WTC11 (cell line): ENCODE results near the gene FHOD3. TPM values are rescaled to one million over a fixed set of nuclear protein-coding genes. Genes with fewer than 3 reads are reported as not detected.

ENCODE experiments used
- ATAC-seq: fragments of 200-7000 bp; cut with Tn5 transposase; 2 replicates; pipeline ENCODE4 v1.10.0; 2021; ENCODE audit warnings: mild to moderate bottlenecking, moderate library complexity
- CTCF ChIA-PET: fragments of 300-600 bp; sonication (Branson Sonifier 250); formaldehyde crosslinking; loops from one replicate; lab custom pipeline; 2021; ENCODE audit warnings: antibody characterized with exemption; lab: Charles Lee
- POLR2A ChIA-PET: fragments of 350-600 bp; sonication (Branson Sonifier 250); formaldehyde crosslinking; loops from one replicate; lab custom pipeline; 2021; ENCODE audit warnings: antibody characterized with exemption; lab: Charles Lee
- DNase-seq: peaks from one replicate; pipeline ENCODE4 v3.0.0; 2021; ENCODE audit warnings: low spot score
- H3K27ac Mint-ChIP-seq: 2 replicates; pipeline ENCODE4 v1.8.0; 2021; ENCODE audit warnings: mixed read lengths
- H3K27me3 Mint-ChIP-seq: 2 replicates; pipeline ENCODE4 v1.8.0; 2021; ENCODE audit warnings: low read depth, mild to moderate bottlenecking, moderate library complexity, mixed read lengths
- H3K36me3 Mint-ChIP-seq: 2 replicates; pipeline ENCODE4 v1.8.0; 2021; ENCODE audit warnings: mixed read lengths
- H3K4me1 Mint-ChIP-seq: 2 replicates; pipeline ENCODE4 v1.8.0; 2022; ENCODE audit warnings: mixed read lengths
- H3K4me3 Mint-ChIP-seq: 2 replicates; pipeline ENCODE4 v1.8.0; 2021; ENCODE audit warnings: mild to moderate bottlenecking, moderate library complexity, mixed read lengths
- H3K9me3 Mint-ChIP-seq: 2 replicates; pipeline ENCODE4 v1.8.0; 2021; ENCODE audit warnings: mixed read lengths
- ATF1 ChIP-seq: sonication (generic); formaldehyde crosslinking; IDR thresholded peaks from 2 replicates; pipeline ENCODE4 v1.8.1; 2023; ENCODE audit warnings: mild to moderate bottlenecking, moderate library complexity, missing genetic modification reagents
- ATF3 ChIP-seq: sonication (generic); formaldehyde crosslinking; conservative IDR thresholded peaks from 2 replicates; pipeline ENCODE4 v1.8.1; 2022; ENCODE audit warnings: mild to moderate bottlenecking, missing genetic modification reagents
- CBFB ChIP-seq: sonication (generic); formaldehyde crosslinking; IDR thresholded peaks from 2 replicates; pipeline ENCODE4 v1.8.1; 2022; ENCODE audit warnings: mild to moderate bottlenecking, low read depth, missing genetic modification reagents
- EMX1 ChIP-seq: fragments of 250-450 bp; sonication (Bioruptor Pico); IDR thresholded peaks from 2 replicates; pipeline ENCODE4 v1.8.0; 2021; ENCODE audit warnings: mild to moderate bottlenecking
- FOXK1 ChIP-seq: sonication (generic); formaldehyde crosslinking; IDR thresholded peaks from 2 replicates; pipeline ENCODE4 v1.8.0; 2022; ENCODE audit warnings: mild to moderate bottlenecking, moderate library complexity, missing genetic modification reagents
- FOXP4 ChIP-seq: sonication (generic); formaldehyde crosslinking; IDR thresholded peaks from 2 replicates; pipeline ENCODE4 v1.8.0; 2022; ENCODE audit warnings: mild to moderate bottlenecking, missing genetic modification reagents
- STAT6 ChIP-seq: sonication (generic); formaldehyde crosslinking; conservative IDR thresholded peaks from 2 replicates; pipeline ENCODE4 v1.8.1; 2023; ENCODE audit warnings: mild to moderate bottlenecking, low read depth, missing genetic modification reagents, moderate library complexity
- ZNF396 ChIP-seq: fragments of 250-450 bp; sonication (Bioruptor Pico); IDR thresholded peaks from 2 replicates; pipeline ENCODE4 v1.8.0; 2021; ENCODE audit warnings: mild to moderate bottlenecking, moderate library complexity, borderline replicate concordance
- ZNF512 ChIP-seq: sonication (generic); formaldehyde crosslinking; IDR thresholded peaks from 2 replicates; pipeline ENCODE4 v1.8.1; 2022; ENCODE audit warnings: missing genetic modification reagents, borderline replicate concordance
- total RNA-seq: library from RNA; stranded (reverse); gene quantifications from 3 replicates; pipeline ENCODE4 v1.2.3, GENCODE V29; 2021
- TF ChIP-seq, protein P1 (sequence below): sonication (generic); formaldehyde crosslinking; IDR thresholded peaks from 2 replicates; pipeline ENCODE4 v1.8.0; 2022; ENCODE audit warnings: missing genetic modification reagents
- TF ChIP-seq, protein P2 (sequence below): sonication (generic); formaldehyde crosslinking; IDR thresholded peaks from 2 replicates; pipeline ENCODE4 v1.8.1; 2022; ENCODE audit warnings: low read depth, missing genetic modification reagents, borderline replicate concordance

FHOD3 gene
- total RNA-seq, 1 experiment from 2014 or later = 3.8 TPM

GRCh38 chr18:36792634-36793283 lies 495.2 kb downstream of the FHOD3 start:
- Mint-ChIP-seq H3K4me3 (no peak overlapping the region), H3K27ac (no peak overlapping the region), H3K4me1 (no peaks in the 10 kb centered on the region), H3K36me3 (peaks cover 54% of the 10 kb centered on the region), H3K27me3 (no peaks in the 10 kb centered on the region), H3K9me3 (no peaks in the 10 kb centered on the region; the same call in 1 of the 2 replicates)
- DNase-seq (no peak), ATAC-seq (no peak)
- CTCF ChIA-PET = no interaction called here
- POLR2A ChIA-PET = no interaction called here
- TF ChIP-seq, protein P1, sequence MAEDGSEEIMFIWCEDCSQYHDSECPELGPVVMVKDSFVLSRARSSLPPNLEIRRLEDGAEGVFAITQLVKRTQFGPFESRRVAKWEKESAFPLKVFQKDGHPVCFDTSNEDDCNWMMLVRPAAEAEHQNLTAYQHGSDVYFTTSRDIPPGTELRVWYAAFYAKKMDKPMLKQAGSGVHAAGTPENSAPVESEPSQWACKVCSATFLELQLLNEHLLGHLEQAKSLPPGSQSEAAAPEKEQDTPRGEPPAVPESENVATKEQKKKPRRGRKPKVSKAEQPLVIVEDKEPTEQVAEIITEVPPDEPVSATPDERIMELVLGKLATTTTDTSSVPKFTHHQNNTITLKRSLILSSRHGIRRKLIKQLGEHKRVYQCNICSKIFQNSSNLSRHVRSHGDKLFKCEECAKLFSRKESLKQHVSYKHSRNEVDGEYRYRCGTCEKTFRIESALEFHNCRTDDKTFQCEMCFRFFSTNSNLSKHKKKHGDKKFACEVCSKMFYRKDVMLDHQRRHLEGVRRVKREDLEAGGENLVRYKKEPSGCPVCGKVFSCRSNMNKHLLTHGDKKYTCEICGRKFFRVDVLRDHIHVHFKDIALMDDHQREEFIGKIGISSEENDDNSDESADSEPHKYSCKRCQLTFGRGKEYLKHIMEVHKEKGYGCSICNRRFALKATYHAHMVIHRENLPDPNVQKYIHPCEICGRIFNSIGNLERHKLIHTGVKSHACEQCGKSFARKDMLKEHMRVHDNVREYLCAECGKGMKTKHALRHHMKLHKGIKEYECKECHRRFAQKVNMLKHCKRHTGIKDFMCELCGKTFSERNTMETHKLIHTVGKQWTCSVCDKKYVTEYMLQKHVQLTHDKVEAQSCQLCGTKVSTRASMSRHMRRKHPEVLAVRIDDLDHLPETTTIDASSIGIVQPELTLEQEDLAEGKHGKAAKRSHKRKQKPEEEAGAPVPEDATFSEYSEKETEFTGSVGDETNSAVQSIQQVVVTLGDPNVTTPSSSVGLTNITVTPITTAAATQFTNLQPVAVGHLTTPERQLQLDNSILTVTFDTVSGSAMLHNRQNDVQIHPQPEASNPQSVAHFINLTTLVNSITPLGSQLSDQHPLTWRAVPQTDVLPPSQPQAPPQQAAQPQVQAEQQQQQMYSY (CRISPR knock-in tag) = no peak
- TF ChIP-seq STAT6 (CRISPR knock-in tag) (no peak), FOXP4 (CRISPR knock-in tag) (no peak), FOXK1 (CRISPR knock-in tag) (no peak), ZNF396 (CRISPR knock-in tag) (no peak), ZNF512 (CRISPR knock-in tag) (no peak), ATF3 (CRISPR knock-in tag) (no peak), CBFB (no peak), EMX1 (CRISPR knock-in tag) (no peak), ATF1 (CRISPR knock-in tag) (no peak)
- TF ChIP-seq, protein P2, sequence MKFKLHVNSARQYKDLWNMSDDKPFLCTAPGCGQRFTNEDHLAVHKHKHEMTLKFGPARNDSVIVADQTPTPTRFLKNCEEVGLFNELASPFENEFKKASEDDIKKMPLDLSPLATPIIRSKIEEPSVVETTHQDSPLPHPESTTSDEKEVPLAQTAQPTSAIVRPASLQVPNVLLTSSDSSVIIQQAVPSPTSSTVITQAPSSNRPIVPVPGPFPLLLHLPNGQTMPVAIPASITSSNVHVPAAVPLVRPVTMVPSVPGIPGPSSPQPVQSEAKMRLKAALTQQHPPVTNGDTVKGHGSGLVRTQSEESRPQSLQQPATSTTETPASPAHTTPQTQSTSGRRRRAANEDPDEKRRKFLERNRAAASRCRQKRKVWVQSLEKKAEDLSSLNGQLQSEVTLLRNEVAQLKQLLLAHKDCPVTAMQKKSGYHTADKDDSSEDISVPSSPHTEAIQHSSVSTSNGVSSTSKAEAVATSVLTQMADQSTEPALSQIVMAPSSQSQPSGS = no peak
